Lung (tissue), 12 donors: ENCODE data around the gene TMEM129. TPM values are rescaled to one million over a fixed set of nuclear protein-coding genes. Genes with fewer than 3 reads are reported as not detected.

Experiments
- ATAC-seq: fragments of 200-7000 bp; cut with Tn5 transposase; one replicate; pipeline ENCODE4 v1.9.1; 2020; ENCODE audit warnings: moderate number of reproducible peaks; ENCODE audit not compliant: insufficient read depth, low FRiP score
- DNase-seq, 3 donors: peaks; one replicate each; pipeline ENCODE4 v3.0.0-alpha.2; 2013 to 2017
- H3K27ac ChIP-seq, 2 donors: one replicate each; pipeline ENCODE4 v1.5.1; 2013; ENCODE audit warnings: mild to moderate bottlenecking in 2 of 2, moderate library complexity in 2 of 2, control low read depth in 1 of 2, inconsistent platforms in 1 of 2, low read depth in 1 of 2, low read length in 1 of 2
- H3K27me3 ChIP-seq, 3 donors: one replicate each; pipeline ENCODE4 v1.5.1; 2013; ENCODE audit warnings: low read length in 2 of 3; ENCODE audit not compliant: control insufficient read depth in 3 of 3, insufficient read depth in 3 of 3
- H3K36me3 ChIP-seq, 4 donors: one replicate each; pipeline ENCODE4 v1.5.1; 2013; ENCODE audit warnings: low read length in 4 of 4, mild to moderate bottlenecking in 1 of 4, moderate library complexity in 1 of 4; ENCODE audit not compliant: control insufficient read depth in 4 of 4, insufficient read depth in 4 of 4
- H3K4me1 ChIP-seq, 5 donors: one replicate each; pipeline ENCODE4 v1.5.1; 2013; ENCODE audit warnings: low read length in 5 of 5, mild to moderate bottlenecking in 2 of 5, moderate library complexity in 1 of 5; ENCODE audit not compliant: control insufficient read depth in 5 of 5, insufficient read depth in 5 of 5
- H3K4me3 ChIP-seq: one replicate; pipeline ENCODE4 v1.5.1; 2013; ENCODE audit warnings: mild to moderate bottlenecking, control low read depth, moderate library complexity
- H3K9ac ChIP-seq, 2 donors: one replicate each; pipeline ENCODE4 v1.5.1; 2013; ENCODE audit warnings: low read length in 2 of 2, control low read depth in 1 of 2; ENCODE audit not compliant: insufficient read depth in 1 of 2
- H3K9me3 ChIP-seq, 4 donors: one replicate each; pipeline ENCODE4 v1.5.1; 2013; ENCODE audit warnings: low read length in 3 of 4, mild to moderate bottlenecking in 1 of 4, moderate library complexity in 1 of 4; ENCODE audit not compliant: control insufficient read depth in 4 of 4, insufficient read depth in 3 of 4
- CTCF ChIP-seq: IDR thresholded peaks from 2 replicates; pipeline ENCODE4 v1.5.1; 2012; ENCODE audit warnings: mild to moderate bottlenecking; ENCODE audit errors: control extremely low read depth, extremely low read depth
- whole genome bisulfite sequencing, 2 donors: extraction: QIAGEN DNeasy Blood & Tissue Kit; methylation state at CpG; one replicate each; pipeline ENCODE4 v1.1.7; 2013; 5-methylcytosine and 5-hydroxymethylcytosine counted together
- polyA plus RNA-seq, 2 donors: library from polyadenylated mRNA; stranded (reverse); fragments of 200-250 nt; gene quantifications; one replicate each; pipeline ENCODE4 v1.2.1, GENCODE V29; 2013
- total RNA-seq, 2 donors: library from RNA; depleted of rRNA in 1 of 2; stranded (reverse); fragments of >200 nt in 1 of 2; gene quantifications; one replicate each; pipeline ENCODE4 v1.2.1, GENCODE V29; 2014 to 2021
- donor health status: control.
- donor health status: control.
- donor health status: Bipolar disorder and iron deficiency.
- donor health status: healthy.
- donor health status: DM: yes; HTN: yes; CAD: no.

The TMEM129 gene
- total and polyA plus RNA-seq, 4 donors = 16.6 to 45.2 (median 37.8) TPM

DNA sequence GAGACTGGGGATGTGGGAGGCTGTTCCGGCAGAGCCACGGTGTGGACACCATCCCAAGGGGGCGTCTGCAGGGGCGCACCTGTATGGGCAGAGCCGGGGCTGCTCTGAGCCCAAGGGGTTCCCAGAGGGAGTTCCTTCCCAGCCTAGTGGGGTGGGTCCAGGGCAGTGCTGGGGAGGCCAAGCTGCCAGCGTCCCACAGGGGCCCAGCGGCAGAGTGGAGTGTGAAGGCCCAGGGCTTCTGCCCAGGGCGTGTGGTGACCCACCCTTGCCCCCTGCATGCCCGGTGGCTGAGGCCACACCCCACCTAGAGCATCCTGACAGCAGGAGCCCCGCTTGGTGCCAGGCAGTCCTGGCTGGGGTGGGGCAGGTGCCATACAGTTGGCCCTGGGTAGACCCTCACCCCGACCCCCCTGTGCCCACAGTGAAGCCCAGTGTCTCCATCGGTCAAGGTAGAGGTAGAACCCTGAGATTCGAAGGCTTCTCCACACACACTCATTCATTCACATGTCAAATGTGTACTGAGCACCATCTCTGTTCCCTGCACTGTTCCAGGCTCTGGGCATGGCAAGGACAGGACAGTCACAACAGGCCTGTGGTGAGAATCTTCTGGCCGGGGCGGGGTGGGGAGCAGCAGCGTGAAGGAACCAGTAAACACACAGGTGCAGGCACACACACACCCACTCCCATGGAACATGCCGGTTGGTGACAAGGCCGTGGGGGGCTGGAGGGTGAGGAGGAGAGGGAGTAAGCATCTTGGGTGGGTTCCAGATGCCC is 29.4 kb upstream of the TMEM129 start:
- ATAC-seq (no peak), DNase-seq (no peak)
- Histone ChIP-seq H3K4me1 (peaks cover 0 to 26% (median 11%) of the 10 kb centered on the region in 5 donors), H3K9me3 (no peaks in the 10 kb centered on the region), H3K9ac (no peak overlapping the region), H3K4me3 (no peak overlapping the region), H3K36me3 (no peaks in the 10 kb centered on the region), H3K27me3 (no peaks in the 10 kb centered on the region), H3K27ac (no peak overlapping the region)
- no peak for TF ChIP-seq CTCF
- WGBS, 2 donors = 92 to 94% methylated on average over 18 of the region's 18 CpGs

DNA sequence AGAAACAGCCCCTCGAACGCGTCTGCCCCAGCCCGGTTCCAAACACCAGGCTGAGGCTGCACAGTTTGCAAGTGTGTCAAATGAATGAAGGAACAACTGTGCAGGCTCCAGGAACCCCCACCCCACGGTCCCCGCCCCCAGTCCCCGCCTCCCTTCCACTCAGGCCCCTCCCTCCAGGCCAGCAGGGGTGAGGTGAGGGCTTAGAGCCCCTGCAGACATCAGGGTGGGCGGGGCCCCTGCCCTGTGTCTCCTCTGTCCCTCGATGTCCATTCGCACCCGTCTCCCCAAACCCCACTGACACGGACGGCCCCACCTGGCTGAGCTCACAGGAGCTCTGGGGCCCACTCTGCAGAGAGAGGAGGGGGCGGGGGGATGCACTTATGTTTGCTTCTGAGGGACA is 28.7 kb upstream of the TMEM129 start:
- H3K4me1 ChIP-seq = peaks cover 0 to 26% (median 11%) of the 10 kb centered on the region in 5 donors
- 79 to 84% methylated on average over 14 of the region's 14 CpGs for WGBS, 2 donors

DNA sequence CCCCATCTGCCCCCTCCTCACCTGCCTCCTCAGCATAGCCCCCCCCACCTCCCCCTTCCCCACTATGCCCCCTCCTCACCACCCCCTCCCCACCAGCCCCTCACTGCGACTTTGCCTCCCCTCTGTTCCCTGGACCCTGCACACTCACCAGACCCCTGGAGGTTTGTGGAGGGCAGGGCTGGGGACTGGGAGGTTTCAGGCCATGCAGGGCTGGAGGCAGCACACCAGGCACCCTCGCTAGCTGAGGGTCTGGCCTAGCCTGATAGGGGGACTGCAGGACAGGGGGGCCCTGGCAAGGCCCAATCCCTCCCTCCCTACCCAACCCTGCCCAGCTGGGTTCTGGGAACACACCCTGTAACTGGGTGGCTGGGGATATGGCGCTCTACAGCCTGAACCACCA is 28.2 kb upstream of the TMEM129 start:
- Histone ChIP-seq H3K36me3 (peaks cover 0 to 5% (median 0%) of the 10 kb centered on the region in 4 donors), H3K9me3 (no peaks in the 10 kb centered on the region), H3K9ac (no peak overlapping the region), H3K27me3 (no peaks in the 10 kb centered on the region), H3K27ac (no peak overlapping the region), H3K4me1 (peaks cover 0 to 26% (median 11%) of the 10 kb centered on the region in 5 donors), H3K4me3 (no peak overlapping the region)
- 70 to 84% methylated on average over 3 of the region's 3 CpGs for WGBS, 2 donors
- no peak for ATAC-seq
- no peak for DNase-seq
- TF ChIP-seq CTCF = no peak

More for the DNA sequence above, 28.7 kb upstream of the TMEM129 start:
- no peak for DNase-seq
- ATAC-seq = no peak
- Histone ChIP-seq H3K9ac (no peak overlapping the region), H3K36me3 (peaks cover 0 to under 1% (median 0%) of the 10 kb centered on the region in 4 donors), H3K9me3 (no peaks in the 10 kb centered on the region), H3K4me3 (no peak overlapping the region), H3K27ac (no peak overlapping the region), H3K27me3 (no peaks in the 10 kb centered on the region)
- TF ChIP-seq CTCF = no peak
